HG02840 (cell line): Measurements from ENCODE around the gene KSR2.
"Not testable (repeated sequence)": the region's sequence is repeated elsewhere in the genome, so short reads cannot be mapped to it uniquely, and the experiment has no call there.

Experiments
- ATAC-seq: cut with Tn5 transposase; IDR thresholded peaks from one replicate; pipeline ENCODE4 v1.9.1; 2021; ENCODE audit warnings: mild to moderate bottlenecking, moderate library complexity, moderate number of reproducible peaks; ENCODE audit not compliant: unreplicated experiment, low FRiP score

KSR2 gene

GRCh38 chr12:117968826-117969659 is at the start of gene KSR2:
TSS of gene KSR2 (minus strand) at chr12:117968990. CDS start at chr12:117968255, 735 bp downstream.
- ATAC-seq, result no peak

GRCh38 chr12:118017926-118018325 is 49.1 kb upstream of the KSR2 start:
- ATAC-seq, result no peak

- peak; percentile 99 for ATAC-seq
These were observed 47.9 kb upstream of the KSR2 start, which contains the start of gene RFC5 for GRCh38 chr12:118016424-118017264. TSS of gene RFC5 (plus strand) at chr12:118016703. CDS start at chr12:118016828, 125 bp downstream.

DNA sequence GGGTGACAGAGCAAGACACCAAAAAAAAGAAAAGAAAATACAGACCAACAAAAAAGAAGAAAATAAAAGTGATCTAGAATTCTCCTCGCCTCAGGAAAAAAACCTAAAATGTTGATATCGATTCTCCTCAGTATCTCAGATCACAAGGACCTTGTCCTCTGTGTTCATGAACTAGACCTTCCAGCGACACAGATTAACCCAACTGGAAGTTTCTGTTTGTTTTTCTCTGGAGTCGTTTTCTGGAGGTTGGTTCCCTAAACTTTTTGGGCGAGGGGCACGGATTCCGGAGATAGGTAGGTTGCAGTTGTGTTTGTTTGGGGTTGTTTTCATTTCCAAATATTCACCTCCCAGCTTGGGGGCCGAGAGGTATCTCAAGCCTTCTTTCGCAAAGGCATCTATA is 47.2 kb upstream of the KSR2 start:
- ATAC-seq, result no peak

DNA sequence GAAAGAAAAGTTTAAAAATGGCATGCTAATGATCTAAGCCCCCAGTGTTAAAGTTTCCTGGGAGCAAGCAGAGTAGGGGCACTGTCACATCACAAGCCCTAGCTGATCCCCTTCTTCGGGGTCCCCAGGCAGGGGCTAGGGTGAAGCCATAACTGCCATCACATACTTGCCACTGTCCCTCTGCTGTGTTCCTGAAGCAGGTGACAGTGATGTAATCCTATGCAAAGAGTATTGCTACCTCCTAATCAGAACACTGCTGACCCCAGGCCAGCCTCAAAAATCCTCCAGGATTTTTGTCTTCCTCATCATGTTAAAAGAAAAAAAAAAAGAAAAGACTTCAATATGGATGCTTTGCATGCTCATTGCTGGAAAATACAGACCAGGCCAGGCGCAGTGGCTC is 46.5 kb upstream of the KSR2 start:
- ATAC-seq, result no peak

DNA sequence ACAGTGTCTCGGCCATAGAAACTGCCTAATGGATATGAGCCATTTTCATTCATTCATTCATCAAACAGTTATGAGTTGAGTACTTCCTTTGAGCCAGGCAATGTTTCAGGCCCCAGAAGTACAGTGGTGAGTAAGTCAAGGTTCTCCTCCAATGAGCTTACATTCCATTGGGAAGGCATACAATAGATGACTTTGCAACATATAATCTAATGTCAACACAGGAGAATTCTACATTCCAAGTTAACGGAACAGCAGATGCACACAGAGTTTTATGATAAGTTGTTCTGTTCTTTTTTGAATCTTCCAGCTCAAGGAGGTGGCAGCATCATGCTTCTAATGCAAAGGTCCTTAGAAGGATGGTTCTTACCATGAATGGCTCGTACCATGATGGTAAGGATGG is 44.5 kb upstream of the KSR2 start:
- ATAC-seq, result no peak

DNA sequence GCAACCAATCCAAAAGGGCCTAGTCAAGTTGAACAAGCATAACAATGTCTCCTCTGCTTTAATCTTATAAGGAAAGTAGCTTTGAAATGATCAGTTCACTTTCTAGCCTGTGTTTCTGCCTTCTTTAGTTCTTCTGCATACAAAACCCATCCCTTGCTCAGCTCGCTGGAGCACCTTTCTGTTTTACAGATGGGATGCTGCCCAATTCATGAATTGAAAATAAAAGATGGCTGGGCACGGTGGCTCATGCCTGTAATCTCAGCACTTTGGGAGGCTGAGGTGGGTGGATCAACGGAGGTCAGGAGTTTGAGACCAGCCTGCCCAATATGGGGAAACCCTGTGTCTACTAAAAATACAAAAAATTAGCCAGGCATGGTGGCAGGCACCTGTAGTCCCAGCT is 43.2 kb upstream of the KSR2 start:
- ATAC-seq, result no peak

DNA sequence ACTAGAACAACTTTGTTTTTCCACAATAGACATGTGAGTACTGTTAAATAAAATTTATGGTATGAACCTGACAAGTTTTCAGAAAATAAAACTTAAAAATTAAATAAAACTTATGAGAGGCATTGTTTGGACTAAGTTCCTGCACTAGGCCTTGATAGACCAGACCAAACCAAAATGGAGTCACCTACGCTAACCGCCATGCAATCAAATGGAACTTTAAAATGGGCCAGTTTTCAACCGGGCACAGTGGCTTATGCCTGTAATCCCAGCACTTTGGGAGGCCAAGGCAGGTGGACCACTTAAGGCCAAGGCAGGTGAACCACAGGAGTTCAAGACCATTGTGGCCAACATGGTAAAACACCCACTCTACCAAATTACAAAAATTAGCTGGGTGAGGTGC is 42.6 kb upstream of the KSR2 start:
- ATAC-seq, result no peak

GRCh38 chr12:118010903-118011302 is 42.1 kb upstream of the KSR2 start:
- ATAC-seq, result no peak

DNA sequence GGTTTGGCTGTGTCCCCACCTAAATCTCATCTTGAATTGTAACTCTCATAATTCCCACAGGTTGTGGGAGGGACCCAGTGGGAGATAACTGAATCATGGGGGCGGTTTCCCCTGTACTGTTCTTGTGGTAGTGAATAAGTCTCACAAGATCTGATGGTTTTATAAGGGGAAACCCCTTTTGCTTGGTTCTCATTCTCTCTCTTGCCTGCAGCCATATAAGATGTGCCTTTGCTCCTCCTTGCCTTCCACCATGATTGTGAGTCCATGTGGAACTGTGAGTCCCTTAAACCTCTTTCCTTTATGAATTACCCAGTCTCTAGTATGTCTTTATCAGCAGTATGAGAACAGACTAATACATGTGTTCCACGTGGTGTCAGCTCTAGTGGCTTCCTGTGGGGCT is 31.0 kb upstream of the KSR2 start:
- ATAC-seq, result not testable (repeated sequence)

- ATAC-seq, result no peak
These were observed 29.9 kb upstream of the KSR2 start for GRCh38 chr12:117998719-117999118.

GRCh38 chr12:117994551-117995438 is 26.0 kb upstream of the KSR2 start:
- no peak for ATAC-seq

- no peak for ATAC-seq
These were observed 18.1 kb upstream of the KSR2 start for GRCh38 chr12:117986705-117987469.

DNA sequence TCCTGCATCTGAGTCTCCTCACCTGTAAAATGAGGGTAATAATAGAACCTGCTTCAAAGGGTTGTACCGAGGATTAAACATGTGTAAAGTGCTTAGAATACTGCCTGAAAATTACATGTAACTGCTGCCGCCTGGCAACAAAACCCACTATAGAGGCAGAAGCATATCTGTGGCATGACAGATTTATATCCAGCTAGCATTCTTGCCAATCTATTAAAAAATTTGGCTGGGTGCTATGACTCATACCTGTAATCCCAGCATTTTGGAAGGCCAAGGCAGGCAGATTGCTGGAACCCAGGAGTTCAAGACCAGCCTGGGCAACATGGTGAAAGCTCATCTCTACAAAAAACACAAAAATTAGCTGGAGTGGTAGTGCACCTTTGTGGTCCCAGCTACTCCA is 16.4 kb upstream of the KSR2 start:
- ATAC-seq, result no peak

- no peak for ATAC-seq
These were observed 12.5 kb upstream of the KSR2 start for GRCh38 chr12:117981267-117981666.

DNA sequence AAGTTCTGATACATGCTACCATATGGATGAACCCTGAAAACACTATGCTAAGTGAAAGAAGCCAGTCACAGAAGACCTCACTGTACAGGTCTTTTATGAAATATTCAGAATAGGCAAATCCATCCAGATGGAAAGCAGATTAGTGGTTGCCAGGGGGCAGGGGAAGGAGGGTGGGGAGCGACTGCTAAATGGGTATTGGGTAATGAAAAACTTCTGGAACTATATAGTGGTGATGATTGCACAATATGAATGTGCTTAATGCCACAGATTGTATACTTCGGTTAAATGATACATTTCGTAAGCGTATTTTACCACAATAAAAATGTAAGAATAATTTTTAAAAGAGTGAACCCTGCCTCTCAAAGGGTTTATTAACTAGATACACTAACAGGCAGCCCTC is 11.8 kb upstream of the KSR2 start:
- no peak for ATAC-seq

- no peak for ATAC-seq
These were observed 8.6 kb upstream of the KSR2 start for GRCh38 chr12:117977373-117977772.

DNA sequence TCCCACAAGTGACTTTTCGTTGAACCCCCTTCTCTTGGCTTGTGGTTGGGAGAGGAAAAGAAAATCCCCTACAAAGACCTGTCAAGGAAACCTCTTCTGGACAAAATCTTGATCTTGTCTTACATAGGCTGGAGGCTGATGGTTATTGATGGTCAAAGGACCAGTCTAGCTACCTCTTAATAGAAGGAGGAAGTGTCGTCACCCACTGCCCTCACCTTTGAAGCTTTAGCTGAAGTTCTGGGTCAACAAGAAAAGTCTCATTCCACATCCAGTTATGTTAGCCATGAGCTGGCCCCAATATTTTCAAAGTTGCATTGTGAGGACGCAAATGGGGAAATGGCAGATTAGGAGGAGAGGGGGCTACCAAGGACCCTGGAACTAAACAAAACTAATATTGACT is 6.2 kb upstream of the KSR2 start:
- ATAC-seq, result no peak

- ATAC-seq, result no peak
These were observed 3.5 kb upstream of the KSR2 start for GRCh38 chr12:117972301-117972700.

DNA sequence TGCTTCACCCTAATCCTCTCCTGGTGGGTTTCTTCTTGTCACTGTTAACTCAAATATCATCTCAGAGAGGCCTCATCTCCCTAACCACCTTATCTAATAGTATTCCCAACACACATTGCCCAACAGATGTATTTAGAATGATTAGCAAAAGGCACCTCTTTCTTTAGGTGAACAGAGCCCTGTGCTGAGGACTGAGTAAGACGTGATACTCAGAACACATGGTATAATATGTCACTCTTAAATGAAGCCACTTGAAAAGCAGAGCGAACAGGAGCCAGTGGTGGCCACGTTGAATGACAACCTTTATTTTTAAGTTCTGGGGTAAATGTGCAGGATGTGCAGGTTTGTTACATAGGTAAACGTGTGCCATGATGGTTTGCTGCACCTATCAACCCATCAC is 1.5 kb upstream of the KSR2 start:
- no peak for ATAC-seq
